ENCODE measurements around the gene EPHB1. TPM values are rescaled to one million over a fixed set of nuclear protein-coding genes. Genes with fewer than 3 reads are reported as not detected.

EPHB1 gene
- total RNA-seq, 1 experiment from 2014 or later, result 2.8 TPM

- DNase-seq, result no peak
- H3K27ac Mint-ChIP-seq, result no peak overlapping the region
- no peak overlapping the region for H3K4me2 ChIP-seq (ENCODE audit: insufficient read depth, insufficient read length, low read length)
- no peak for TF ChIP-seq CTCF (conservative IDR thresholded peaks at IDR 0.05)
- no peaks in the 10 kb centered on the region for H3K9me3 ChIP-seq (ENCODE audit: control insufficient read depth, low read depth, low read length)
- no peak overlapping the region for H2BK15ac ChIP-seq (ENCODE audit: low read depth, low read length)
- no peak overlapping the region for H3K9ac ChIP-seq (ENCODE audit: extremely low read depth, insufficient read length, low read length)
- H4K20me1 ChIP-seq (ENCODE audit: control insufficient read depth, insufficient read depth, insufficient read length), result no peaks in the 10 kb centered on the region
- no CpG with 5 or more reads among the region's 5 CpGs for WGBS (ENCODE audit: extremely low coverage, insufficient read length, low lambda C conversion rate)
- peaks cover 27 to 33% of the 10 kb centered on the region in 2 experiments for H3K4me1 Mint-ChIP-seq
- no peak overlapping the region for H4K5ac ChIP-seq (ENCODE audit: insufficient read length, low read depth, low read length)
- no peaks in the 10 kb centered on the region for H3K27me3 ChIP-seq (ENCODE audit: insufficient read depth, low read length)
- no peak overlapping the region for H2AFZ ChIP-seq (ENCODE audit: low read length)
- H2AK5ac ChIP-seq (ENCODE audit: insufficient read length, low read length), result no peak overlapping the region
- no peak overlapping the region for H2BK120ac ChIP-seq (ENCODE audit: low read depth, low read length, poor library complexity, severe bottlenecking)
- H3K79me2 ChIP-seq (ENCODE audit: insufficient read depth, low read length), result no peaks in the 10 kb centered on the region
- no peak overlapping the region for H2BK20ac ChIP-seq (ENCODE audit: low read depth, low read length, poor library complexity, severe bottlenecking)
- no peak overlapping the region for H3K14ac ChIP-seq (ENCODE audit: insufficient read depth, low read length)
- no peak overlapping the region for H3K27ac ChIP-seq (ENCODE audit: insufficient read length, low read depth, low read length)
- H3T11ph ChIP-seq (ENCODE audit: low read length), result no peak overlapping the region
- H3K9me3 Mint-ChIP-seq, result no peaks in the 10 kb centered on the region
- H3K79me1 ChIP-seq (ENCODE audit: insufficient read depth, low read depth, low read length, poor library complexity, severe bottlenecking), result no peaks in the 10 kb centered on the region
- H3K56ac ChIP-seq (ENCODE audit: insufficient read length, low read depth, low read length), result no peak overlapping the region
- H3K23me2 ChIP-seq (ENCODE audit: insufficient read length, low read depth, low read length, poor library complexity, severe bottlenecking), result no peaks in the 10 kb centered on the region
- H2BK12ac ChIP-seq (ENCODE audit: insufficient read length, low read depth, low read length), result no peak overlapping the region
- H4K91ac ChIP-seq (ENCODE audit: insufficient read length, low read depth, low read length), result no peak overlapping the region
- H3K18ac ChIP-seq (ENCODE audit: insufficient read length, low read depth, low read length), result no peak overlapping the region
- H2BK5ac ChIP-seq (ENCODE audit: insufficient read length, low read length), result no peak overlapping the region
- no peak overlapping the region for H3K23ac ChIP-seq (ENCODE audit: insufficient read length, low read depth, low read length)
- peaks cover 9% of the 10 kb centered on the region for H3K4me1 ChIP-seq (ENCODE audit: insufficient read depth, low read length)
- H3K27me3 Mint-ChIP-seq (ENCODE audit: low read depth), result no peaks in the 10 kb centered on the region
- H3K36me3 Mint-ChIP-seq (ENCODE audit: insufficient read depth in 1 of 3, low read depth in 3 of 3), result no peaks in the 10 kb centered on the region
- no peak overlapping the region for H3K4ac ChIP-seq (ENCODE audit: low read depth, low read length)
- H4K8ac ChIP-seq (replicated peaks; ENCODE audit: insufficient read length, low read depth, low read length), result no peak overlapping the region
- no peak overlapping the region for H3K4me3 Mint-ChIP-seq
Measured at GRCh38 chr3:135099734-135100355, 304.8 kb downstream of the EPHB1 start.

All from H9 (cell line).